A549 (cell line): Measurements from ENCODE around the gene PPP3CA. TPM values are rescaled to one million over a fixed set of nuclear protein-coding genes. Genes with fewer than 3 reads are reported as not detected.

Experiments
- ATAC-seq, 2 experiments: fragments of 200-7000 bp in 1 of 2; fragments of >200 bp in 1 of 2; cut with Nextera tagmentation in 1 of 2; cut with Tn5 transposase in 1 of 2; 3 replicates each; pipeline versions ENCODE4 v1.8.0 to v1.9.1; 2018 to 2020; ENCODE audit warnings: mild to moderate bottlenecking in 1 of 2, moderate library complexity in 1 of 2
- CTCF ChIA-PET: fragments of 300-600 bp; sonication (Branson Sonifier 250); formaldehyde crosslinking; extraction: SDS; loops from one replicate; lab custom pipeline; 2021; ENCODE audit warnings: antibody characterized with exemption, inconsistent platforms; lab: Yijun Ruan, JAX
- POLR2A ChIA-PET: fragments of 350-600 bp; formaldehyde crosslinking; extraction: SDS; loops from one replicate; lab custom pipeline; 2021; ENCODE audit warnings: antibody characterized with exemption, inconsistent platforms; lab: Yijun Ruan, JAX
- DNase-seq, 2 experiments: peaks; one replicate each; pipeline versions ENCODE4 v3.0.0 to v3.0.0-alpha.2; 2011 to 2016; ENCODE audit warnings: low read depth in 1 of 2, low spot score in 1 of 2
- FAIRE-seq: peaks from 2 replicates; lab custom pipeline; 2011; peaks lifted over from hg19 to GRCh38; lab: Jason Lieb, UNC
- H3K27ac ChIP-seq, 2 experiments: fragments of >200 bp; sonication (Bioruptor Twin); formaldehyde crosslinking; 3 replicates each; pipeline ENCODE4 v1.5.1; 2016 to 2017
- H3K4me1 ChIP-seq: fragments of >200 bp; sonication (Bioruptor Twin); formaldehyde crosslinking; 3 replicates; pipeline ENCODE4 v1.6.1; 2016
- H3K4me2 ChIP-seq: fragments of >200 bp; sonication (Bioruptor Twin); formaldehyde crosslinking; 3 replicates; pipeline ENCODE4 v1.6.1; 2016
- H3K4me3 ChIP-seq: fragments of >200 bp; sonication (Bioruptor Twin); formaldehyde crosslinking; 3 replicates; pipeline ENCODE4 v1.5.1; 2016
- H3K9me3 ChIP-seq: fragments of >200 bp; sonication (Bioruptor Twin); formaldehyde crosslinking; 3 replicates; pipeline ENCODE4 v1.6.1; 2016
- BHLHE40 ChIP-seq: IDR thresholded peaks from 2 replicates; pipeline ENCODE4 v1.6.1; 2012; ENCODE audit warnings: low read depth, low read length, inconsistent platforms
- CBX8 ChIP-seq: fragments of 200-600 bp; sonication (generic); IDR thresholded peaks from 2 replicates; pipeline ENCODE4 v1.6.1; 2016
- CEBPB ChIP-seq, 2 experiments: fragments of >200 bp in 1 of 2; sonication (Bioruptor Twin) in 1 of 2; formaldehyde crosslinking in 1 of 2; IDR thresholded peaks; 2 replicates each; pipeline ENCODE4 v1.6.1; 2012 to 2016
- CHD4 ChIP-seq: fragments of 200-600 bp; sonication (generic); IDR thresholded peaks from 2 replicates; pipeline ENCODE4 v1.6.1; 2016; ENCODE audit warnings: antibody characterized with exemption, mild to moderate bottlenecking, borderline replicate concordance
- EHF ChIP-seq: fragments of 250-450 bp; sonication (Bioruptor Pico); IDR thresholded peaks from 2 replicates; pipeline ENCODE4 v1.5.0; 2020; ENCODE audit warnings: mild to moderate bottlenecking
- EHMT2 ChIP-seq: fragments of 200-600 bp; sonication (generic); IDR thresholded peaks from 2 replicates; pipeline ENCODE4 v1.6.1; 2016; ENCODE audit warnings: antibody characterized with exemption, low read depth, mild to moderate bottlenecking, moderate library complexity
- EP300 ChIP-seq, 2 experiments: fragments of >200 bp; sonication (Bioruptor Twin); formaldehyde crosslinking; IDR thresholded peaks; 2 replicates in 1 of 2; 3 replicates in 1 of 2; pipeline ENCODE4 v1.6.1; 2016 to 2017
- ESRRA ChIP-seq: fragments of 150-350 bp; IDR thresholded peaks from 2 replicates; pipeline ENCODE4 v1.6.1; 2014; ENCODE audit warnings: mild to moderate bottlenecking, low read length, borderline replicate concordance
- FOSL2 ChIP-seq, 2 experiments: fragments of 450-650 bp in 1 of 2; fragments of >200 bp in 1 of 2; sonication (Bioruptor Twin) in 1 of 2; formaldehyde crosslinking; IDR thresholded peaks; 2 replicates each; pipeline versions ENCODE4 v1.5.0 to v1.6.1; 2016 to 2020; ENCODE audit warnings: mild to moderate bottlenecking in 1 of 2, moderate library complexity in 1 of 2
- HDAC2 ChIP-seq: fragments of 200-600 bp; sonication (generic); IDR thresholded peaks from 2 replicates; pipeline ENCODE4 v1.6.1; 2016
- HOXB13 ChIP-seq: fragments of 250-450 bp; sonication (Bioruptor Pico); IDR thresholded peaks from 2 replicates; pipeline ENCODE4 v1.5.0; 2020; ENCODE audit warnings: low read depth, mild to moderate bottlenecking, moderate library complexity
- JUN ChIP-seq, 2 experiments: fragments of >200 bp; sonication (Bioruptor Twin); formaldehyde crosslinking; IDR thresholded peaks; 2 replicates in 1 of 2; 3 replicates in 1 of 2; pipeline ENCODE4 v1.6.1; 2016 to 2017
- MAFK ChIP-seq: fragments of 450-650 bp; IDR thresholded peaks from 2 replicates; pipeline ENCODE4 v1.6.1; 2014; ENCODE audit not compliant: partially characterized antibody
- NFE2L2 ChIP-seq: fragments of 150-350 bp; conservative IDR thresholded peaks from 2 replicates; pipeline ENCODE4 v1.6.1; 2014; ENCODE audit warnings: low read length
- RARB ChIP-seq: fragments of 250-450 bp; sonication (Bioruptor Pico); IDR thresholded peaks from 2 replicates; pipeline ENCODE4 v1.8.0; 2021; ENCODE audit warnings: mild to moderate bottlenecking, moderate library complexity
- RCOR1 ChIP-seq: fragments of 150-350 bp; IDR thresholded peaks from 2 replicates; pipeline ENCODE4 v1.6.1; 2014; ENCODE audit warnings: antibody characterized with exemption, low read length, low read depth
- TP53 ChIP-seq: fragments of 250-450 bp; sonication (Bioruptor Pico); IDR thresholded peaks from 2 replicates; pipeline ENCODE4 v1.5.0; 2021; ENCODE audit warnings: mild to moderate bottlenecking, moderate library complexity
- ZNF302 ChIP-seq: fragments of 250-450 bp; sonication (Bioruptor Pico); IDR thresholded peaks from 2 replicates; pipeline ENCODE4 v1.9.0; 2021; ENCODE audit warnings: inconsistent platforms, mild to moderate bottlenecking, moderate library complexity
- ZSCAN20 ChIP-seq: fragments of 250-450 bp; sonication (Bioruptor Pico); IDR thresholded peaks from 2 replicates; pipeline ENCODE4 v1.8.0; 2022; ENCODE audit warnings: mild to moderate bottlenecking, moderate library complexity
- WGBS: methylation state at CpG from one replicate; pipeline ENCODE4 v1.1.6; 2017; ENCODE audit errors: missing lambda C conversion rate; 5-methylcytosine and 5-hydroxymethylcytosine counted together
- polyA plus RNA-seq, 4 experiments: library from polyadenylated mRNA; depleted of rRNA in 3 of 4; stranded (reverse); fragments of >200 nt; fragmentation: RNase III in 1 of 4; extraction: RNeasy Plus Mini Kit Qiagen cat#74134 plus additional on column Dnase treatment in 1 of 4; gene quantifications; 2 replicates in 3 of 4; 3 replicates in 1 of 4; pipeline ENCODE4 v1.2.3, GENCODE V29; 2011 to 2017
- TF ChIP-seq, protein P1 (sequence below): fragments of 250-450 bp; sonication (Bioruptor Pico); IDR thresholded peaks from 2 replicates; pipeline ENCODE4 v1.5.0; 2020; ENCODE audit warnings: low read depth, mild to moderate bottlenecking, moderate library complexity
- TF ChIP-seq, protein P2 (sequence below): fragments of >200 bp; sonication (Bioruptor Twin); formaldehyde crosslinking; IDR thresholded peaks from 2 replicates; pipeline ENCODE4 v1.6.1; 2016
- TF ChIP-seq, protein P3 (sequence below): fragments of 200-600 bp; sonication (generic); IDR thresholded peaks from 2 replicates; pipeline ENCODE4 v1.6.1; 2016; ENCODE audit warnings: antibody characterized with exemption, mild to moderate bottlenecking, moderate library complexity
- TF ChIP-seq, protein P4 (sequence below): IDR thresholded peaks from 2 replicates; pipeline ENCODE4 v1.6.1; 2012

PPP3CA gene
- polyA plus RNA-seq, 2 of the 4 experiments (the other 2 are of a cell fraction) = 21.4 to 42.4 TPM

DNA sequence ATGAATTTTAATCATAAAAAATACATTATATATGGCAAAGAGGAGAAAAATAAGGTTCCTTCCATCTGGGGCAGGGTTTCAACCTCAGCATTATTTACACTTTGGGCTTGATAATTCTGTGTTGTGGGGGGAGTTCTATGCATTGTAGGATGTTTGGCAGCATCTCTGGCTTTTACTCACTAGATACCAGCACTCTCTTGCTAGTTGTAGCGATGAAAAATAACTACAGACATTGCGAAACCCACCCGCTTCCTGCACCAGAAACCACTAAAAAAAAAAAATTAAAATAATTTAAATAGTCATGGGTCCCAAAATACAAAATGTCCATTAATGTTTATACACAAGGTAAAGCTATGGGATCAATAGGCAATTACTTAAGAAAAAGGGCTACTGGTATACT lies 52.7 kb downstream of the PPP3CA start:
- ChIA-PET CTCF (no interaction called here), POLR2A (no interaction called here)
- Histone ChIP-seq H3K4me1 (peaks cover 16% of the 10 kb centered on the region), H3K4me2 (no peak overlapping the region), H3K9me3 (no peaks in the 10 kb centered on the region), H3K4me3 (no peak overlapping the region), H3K27ac (no peak overlapping the region)
- FAIRE-seq (no peak), ATAC-seq (no peak), DNase-seq (no peak)
- TF ChIP-seq BHLHE40 (no peak), HOXB13 (CRISPR knock-in tag) (no peak), CEBPB (IDR thresholded peaks at IDR 0.05) (0 out of 4 replicates have a peak, but pooled peaks of 1 of the 2 experiments have one; percentile 27), ZSCAN20 (CRISPR knock-in tag) (no peak), CBX8 (no peak), EP300 (IDR thresholded peaks at IDR 0.05) (no peak), RCOR1 (no peak)
- TF ChIP-seq, protein P1, sequence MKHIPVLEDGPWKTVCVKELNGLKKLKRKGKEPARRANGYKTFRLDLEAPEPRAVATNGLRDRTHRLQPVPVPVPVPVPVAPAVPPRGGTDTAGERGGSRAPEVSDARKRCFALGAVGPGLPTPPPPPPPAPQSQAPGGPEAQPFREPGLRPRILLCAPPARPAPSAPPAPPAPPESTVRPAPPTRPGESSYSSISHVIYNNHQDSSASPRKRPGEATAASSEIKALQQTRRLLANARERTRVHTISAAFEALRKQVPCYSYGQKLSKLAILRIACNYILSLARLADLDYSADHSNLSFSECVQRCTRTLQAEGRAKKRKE (CRISPR knock-in tag) = no peak
- TF ChIP-seq, protein P2, sequence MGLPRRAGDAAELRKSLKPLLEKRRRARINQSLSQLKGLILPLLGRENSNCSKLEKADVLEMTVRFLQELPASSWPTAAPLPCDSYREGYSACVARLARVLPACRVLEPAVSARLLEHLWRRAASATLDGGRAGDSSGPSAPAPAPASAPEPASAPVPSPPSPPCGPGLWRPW = no peak
- 89% methylated on average over 3 of the region's 3 CpGs for WGBS

DNA sequence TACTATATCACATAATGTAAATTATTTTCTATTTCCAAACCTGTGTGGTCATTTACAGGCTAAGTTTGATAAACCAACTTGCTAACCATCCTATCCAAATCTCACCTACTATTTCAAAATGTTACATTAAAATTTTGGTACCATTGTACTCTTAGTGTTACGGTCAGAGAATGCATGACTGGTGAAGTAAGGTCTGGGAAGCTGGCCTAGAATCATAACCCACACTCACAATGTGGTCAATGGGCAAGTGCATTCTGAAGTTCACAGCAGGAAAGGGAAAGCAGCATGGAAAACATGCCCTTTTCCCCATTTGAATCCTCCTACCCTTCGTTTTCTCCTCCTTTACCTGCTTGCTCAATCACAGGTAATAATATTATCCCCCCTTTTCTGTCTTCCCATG lies 54.4 kb downstream of the PPP3CA start:
- no peak for FAIRE-seq
- no peak for ATAC-seq
- Histone ChIP-seq H3K27ac (no peak overlapping the region), H3K4me1 (peaks cover 31% of the 10 kb centered on the region), H3K4me2 (no peak overlapping the region), H3K9me3 (no peaks in the 10 kb centered on the region), H3K4me3 (no peak overlapping the region)
- 92% methylated on average over 2 of the region's 2 CpGs for WGBS
- CTCF ChIA-PET = no interaction called here
- no peak for TF ChIP-seq EHMT2
- no peak for TF ChIP-seq TP53
- no peak for TF ChIP-seq NFE2L2
- TF ChIP-seq BHLHE40 = no peak
- no peak for TF ChIP-seq FOSL2 (IDR thresholded peaks at IDR 0.05)
- TF ChIP-seq FOSL2 (CRISPR knock-in tag; IDR thresholded peaks at IDR 0.05) = no peak
- TF ChIP-seq JUN (IDR thresholded peaks at IDR 0.05) = no peak
- no peak for TF ChIP-seq EHF (CRISPR knock-in tag)
- no peak for TF ChIP-seq ESRRA
- no peak for TF ChIP-seq RARB
- TF ChIP-seq CBX8 = no peak
- no peak for TF ChIP-seq RCOR1
- TF ChIP-seq, protein P3, sequence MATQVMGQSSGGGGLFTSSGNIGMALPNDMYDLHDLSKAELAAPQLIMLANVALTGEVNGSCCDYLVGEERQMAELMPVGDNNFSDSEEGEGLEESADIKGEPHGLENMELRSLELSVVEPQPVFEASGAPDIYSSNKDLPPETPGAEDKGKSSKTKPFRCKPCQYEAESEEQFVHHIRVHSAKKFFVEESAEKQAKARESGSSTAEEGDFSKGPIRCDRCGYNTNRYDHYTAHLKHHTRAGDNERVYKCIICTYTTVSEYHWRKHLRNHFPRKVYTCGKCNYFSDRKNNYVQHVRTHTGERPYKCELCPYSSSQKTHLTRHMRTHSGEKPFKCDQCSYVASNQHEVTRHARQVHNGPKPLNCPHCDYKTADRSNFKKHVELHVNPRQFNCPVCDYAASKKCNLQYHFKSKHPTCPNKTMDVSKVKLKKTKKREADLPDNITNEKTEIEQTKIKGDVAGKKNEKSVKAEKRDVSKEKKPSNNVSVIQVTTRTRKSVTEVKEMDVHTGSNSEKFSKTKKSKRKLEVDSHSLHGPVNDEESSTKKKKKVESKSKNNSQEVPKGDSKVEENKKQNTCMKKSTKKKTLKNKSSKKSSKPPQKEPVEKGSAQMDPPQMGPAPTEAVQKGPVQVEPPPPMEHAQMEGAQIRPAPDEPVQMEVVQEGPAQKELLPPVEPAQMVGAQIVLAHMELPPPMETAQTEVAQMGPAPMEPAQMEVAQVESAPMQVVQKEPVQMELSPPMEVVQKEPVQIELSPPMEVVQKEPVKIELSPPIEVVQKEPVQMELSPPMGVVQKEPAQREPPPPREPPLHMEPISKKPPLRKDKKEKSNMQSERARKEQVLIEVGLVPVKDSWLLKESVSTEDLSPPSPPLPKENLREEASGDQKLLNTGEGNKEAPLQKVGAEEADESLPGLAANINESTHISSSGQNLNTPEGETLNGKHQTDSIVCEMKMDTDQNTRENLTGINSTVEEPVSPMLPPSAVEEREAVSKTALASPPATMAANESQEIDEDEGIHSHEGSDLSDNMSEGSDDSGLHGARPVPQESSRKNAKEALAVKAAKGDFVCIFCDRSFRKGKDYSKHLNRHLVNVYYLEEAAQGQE = no peak
- TF ChIP-seq ZSCAN20 (CRISPR knock-in tag) = no peak
- TF ChIP-seq ZNF302 (CRISPR knock-in tag) = no peak
- TF ChIP-seq HDAC2 = no peak
- TF ChIP-seq, protein P4, sequence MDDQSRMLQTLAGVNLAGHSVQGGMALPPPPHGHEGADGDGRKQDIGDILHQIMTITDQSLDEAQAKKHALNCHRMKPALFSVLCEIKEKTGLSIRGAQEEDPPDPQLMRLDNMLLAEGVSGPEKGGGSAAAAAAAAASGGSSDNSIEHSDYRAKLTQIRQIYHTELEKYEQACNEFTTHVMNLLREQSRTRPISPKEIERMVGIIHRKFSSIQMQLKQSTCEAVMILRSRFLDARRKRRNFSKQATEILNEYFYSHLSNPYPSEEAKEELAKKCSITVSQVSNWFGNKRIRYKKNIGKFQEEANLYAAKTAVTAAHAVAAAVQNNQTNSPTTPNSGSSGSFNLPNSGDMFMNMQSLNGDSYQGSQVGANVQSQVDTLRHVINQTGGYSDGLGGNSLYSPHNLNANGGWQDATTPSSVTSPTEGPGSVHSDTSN = no peak
- no peak for TF ChIP-seq CHD4
- no peak for TF ChIP-seq MAFK
- no peak for DNase-seq
- POLR2A ChIA-PET = no interaction called here
